Suprapubic skin (tissue), 3 donors: Measurements from ENCODE around the gene PLA2G6.

Source experiments
- CTCF ChIP-seq, 2 donors: fragments of 200-600 bp in 1 of 2; fragments of 450-650 bp in 1 of 2; sonication (generic) in 1 of 2; IDR thresholded peaks; one replicate each; pipeline ENCODE4 v1.5.1; 2016 to 2019; ENCODE audit warnings: antibody characterized with exemption in 2 of 2, mild to moderate bottlenecking in 1 of 2, moderate library complexity in 1 of 2
- POLR2A ChIP-seq, 2 donors: fragments of 450-650 bp; IDR thresholded peaks; one replicate each; pipeline ENCODE4 v1.6.1; 2017; ENCODE audit warnings: antibody characterized with exemption in 2 of 2, mild to moderate bottlenecking in 2 of 2, moderate library complexity in 2 of 2

- TF ChIP-seq CTCF (IDR thresholded peaks at IDR 0.05) (no peak), POLR2A (IDR thresholded peaks at IDR 0.05) (no peak)
Observed at GRCh38 chr22:38110863-38111852, 70.5 kb downstream of the PLA2G6 start.
